Activated CD8-positive, alpha-beta memory T cell treated with anti-CD3 and anti-CD28 coated beads for 48 hours (primary cell): Measurements from ENCODE around the gene CPTP.

Experiments used
- DNase-seq, 3 experiments: peaks; one replicate each; pipeline ENCODE4 v3.0.0-alpha.2; 2020; ENCODE audit warnings: low read depth in 2 of 3, low spot score in 2 of 3

The CPTP gene

DNA sequence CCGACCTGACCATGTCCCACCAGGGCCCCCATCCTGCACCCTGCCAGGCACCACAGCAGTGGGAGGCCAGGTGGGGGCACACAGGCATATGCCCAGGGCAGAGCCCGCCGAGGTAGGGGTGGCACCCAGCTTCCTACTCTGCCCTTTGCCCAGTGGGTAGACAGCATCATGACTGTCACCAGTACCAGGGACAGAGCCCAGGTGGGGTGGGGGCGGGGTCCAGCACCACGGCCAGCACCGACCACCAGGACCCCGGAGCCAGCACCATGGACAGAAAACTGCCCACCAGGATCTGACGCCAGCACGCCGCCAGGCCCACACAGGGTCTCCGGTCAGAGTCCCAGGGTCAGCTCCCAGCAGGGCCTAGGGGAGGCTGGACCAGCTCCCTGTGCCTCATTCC is 10.2 kb downstream of the CPTP start:
- no peak for DNase-seq

DNA sequence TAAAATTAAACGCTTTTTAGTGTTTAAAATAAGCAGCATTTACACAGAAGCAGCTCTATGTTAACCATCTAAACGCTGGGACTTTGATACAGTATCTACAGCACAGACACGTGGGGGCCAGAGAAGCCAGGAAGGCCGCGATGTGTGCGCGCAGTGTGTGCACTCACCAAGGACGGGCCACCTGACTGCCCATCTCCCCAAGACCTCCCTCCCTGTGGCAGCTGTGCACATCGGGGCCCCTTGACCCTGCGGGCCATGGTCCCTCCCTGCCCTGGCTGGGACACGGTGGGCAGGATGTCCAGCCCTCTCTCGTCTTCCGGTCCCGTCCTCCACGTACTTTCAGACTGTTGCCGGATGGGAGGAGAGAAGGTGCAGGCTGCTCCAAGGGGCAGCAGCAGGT is 10.7 kb downstream of the CPTP start:
- DNase-seq, result no peak

- no peak for DNase-seq
Observed at GRCh38 chr1:1335792-1336248, 11.2 kb downstream of the CPTP start.

DNA sequence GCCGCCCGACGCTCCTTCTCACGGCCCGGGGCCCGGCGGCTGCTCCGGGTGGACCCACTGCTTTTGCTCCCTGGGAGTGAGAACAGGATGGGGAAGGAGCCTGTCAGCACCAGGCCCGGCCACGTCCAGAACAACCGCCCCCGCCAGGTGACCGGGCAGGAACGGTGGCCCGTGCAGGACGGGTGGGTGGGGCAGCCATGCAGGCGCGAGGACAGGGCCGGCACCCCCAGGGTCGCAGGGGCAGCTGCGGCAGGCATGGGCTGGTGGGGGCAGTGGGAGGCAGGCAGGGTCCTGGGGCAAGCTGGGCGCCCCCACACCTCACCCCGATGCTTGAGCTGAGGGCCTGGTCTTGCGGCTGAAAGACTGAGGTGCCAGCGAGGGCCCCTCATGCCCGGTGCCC is 11.8 kb downstream of the CPTP start:
- no peak for DNase-seq

DNA sequence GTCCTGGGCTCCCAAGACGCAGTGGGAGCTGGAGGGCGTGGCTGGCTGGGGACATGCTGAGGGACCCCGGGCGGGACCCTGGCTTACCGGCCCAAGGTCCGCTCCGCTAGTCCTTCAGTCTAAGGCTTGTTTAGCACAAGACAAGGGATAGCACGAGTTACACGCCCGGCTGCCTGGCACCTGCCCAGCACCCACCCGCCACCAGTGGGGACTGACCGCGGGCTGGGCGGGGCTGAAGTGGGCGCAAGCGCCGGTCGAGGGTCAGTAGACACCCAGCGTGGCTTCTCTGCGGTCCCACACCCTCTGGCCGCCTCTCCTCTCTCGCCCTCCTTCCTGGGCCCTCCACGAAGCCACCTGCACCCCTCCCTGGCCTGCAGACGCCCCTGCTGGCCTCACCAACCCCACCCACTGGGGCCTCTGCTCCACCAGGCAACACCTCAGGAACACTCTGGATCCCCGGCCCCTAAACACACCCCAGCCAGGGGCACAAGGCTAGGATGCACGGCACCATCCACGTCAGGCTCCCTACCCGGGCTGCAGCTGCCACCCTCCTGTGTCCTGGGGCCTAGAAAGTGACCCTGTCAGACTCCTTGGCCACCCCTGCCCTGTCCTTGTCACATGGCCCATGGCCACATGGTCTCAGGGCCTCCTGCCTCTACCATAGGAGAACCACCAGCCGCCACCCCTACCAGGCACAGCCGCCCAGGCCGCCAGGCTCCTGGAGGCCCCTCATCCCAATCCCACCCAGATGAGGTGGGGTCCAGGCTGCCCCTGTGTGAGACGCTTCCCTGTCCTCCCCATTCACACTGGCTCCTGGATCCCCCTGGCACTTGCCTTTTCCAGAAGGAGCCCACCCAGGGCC is 12.6 kb downstream of the CPTP start:
- no peak for DNase-seq

DNA sequence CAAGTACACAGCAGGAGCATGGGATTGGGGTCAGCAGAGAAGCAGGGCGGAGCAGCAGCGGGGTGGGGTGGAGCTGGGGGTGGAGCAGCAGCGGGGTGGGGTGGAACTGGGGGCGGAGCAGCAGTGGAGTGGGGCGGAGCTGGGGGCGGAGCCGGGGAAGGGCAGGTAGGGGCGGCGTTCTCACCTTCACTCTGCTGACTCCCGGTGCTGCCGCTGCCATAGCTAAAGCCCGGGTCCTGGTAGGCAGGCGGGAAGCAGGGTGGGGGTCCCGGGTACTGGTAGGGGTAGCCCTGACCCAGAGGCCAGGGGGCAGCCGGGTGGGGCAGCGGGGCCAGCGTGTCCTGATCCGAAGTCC is 13.2 kb downstream of the CPTP start:
- peak in 1 of 3 experiments; percentile 40 for DNase-seq

DNA sequence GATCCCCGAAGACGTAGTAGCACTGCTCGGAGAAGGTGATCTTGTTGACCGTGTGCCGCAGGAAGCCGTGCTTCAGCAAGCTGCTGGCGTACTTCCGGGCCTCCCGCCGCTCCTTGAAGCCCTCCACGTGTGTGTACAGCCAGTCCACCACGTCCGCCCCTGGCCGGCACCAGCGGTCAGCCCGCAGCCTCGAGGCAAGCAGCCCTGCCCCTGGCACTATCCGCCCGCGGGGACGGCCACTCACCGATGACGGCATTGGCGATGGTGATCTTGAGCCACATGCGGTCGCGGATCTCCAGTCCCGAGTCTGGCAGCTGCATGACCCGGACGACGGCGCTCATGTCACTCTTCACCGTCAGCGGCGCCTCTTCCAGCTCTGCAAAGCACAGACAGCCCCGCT is 13.7 kb downstream of the CPTP start:
- no peak for DNase-seq

DNA sequence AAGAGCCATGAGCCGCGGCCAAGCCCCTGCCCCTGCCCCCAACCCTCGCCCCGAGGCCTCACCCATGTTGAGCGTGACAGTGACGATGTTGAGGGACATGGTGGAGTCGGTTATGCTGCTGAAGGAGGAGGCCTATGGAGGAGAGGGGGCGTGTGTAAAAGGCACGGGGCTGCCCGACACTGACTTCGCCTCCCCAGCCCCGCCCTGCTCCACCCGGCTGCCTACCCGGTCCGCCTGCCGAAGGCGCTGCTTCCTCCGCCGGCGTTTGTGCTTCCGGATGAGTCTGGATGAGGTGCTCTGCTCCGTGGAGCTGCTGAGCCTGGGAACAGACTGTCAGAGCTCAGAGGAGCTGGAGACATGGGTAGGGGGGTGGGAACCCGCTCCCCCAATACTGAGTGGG is 15.6 kb downstream of the CPTP start:
- no peak for DNase-seq

DNA sequence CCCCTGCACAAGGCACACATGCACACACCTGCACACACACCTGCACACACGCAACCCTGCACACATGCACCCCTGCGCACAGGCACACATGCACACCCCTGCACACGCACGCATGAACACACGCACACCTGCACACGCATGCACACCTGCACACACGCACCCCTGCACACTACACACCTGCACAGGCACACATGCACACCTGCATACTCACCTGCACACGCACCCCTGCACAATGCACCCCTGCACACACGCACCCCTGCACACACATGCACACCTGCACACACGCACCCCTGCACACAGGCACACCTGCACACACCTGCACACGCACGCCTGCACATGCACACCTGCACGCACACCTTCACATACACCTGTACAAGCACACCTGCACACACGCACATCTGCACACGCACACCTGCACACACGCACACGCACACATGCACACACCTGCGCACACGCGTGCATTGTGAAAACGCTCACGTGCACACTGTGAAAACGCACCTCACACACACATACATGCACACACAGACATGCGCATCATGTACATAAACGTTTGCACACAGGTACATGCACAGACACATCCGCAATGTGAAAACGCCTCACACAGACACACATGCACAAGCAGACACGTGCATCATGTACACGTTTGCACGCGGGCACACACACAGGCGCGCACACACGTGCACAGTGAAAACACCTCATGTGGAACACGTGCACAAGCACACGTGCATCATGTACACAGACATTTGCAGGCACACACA is 16.4 kb downstream of the CPTP start:
- no peak for DNase-seq

GRCh38 chr1:1341549-1342021 is 17.0 kb downstream of the CPTP start:
- no peak for DNase-seq

GRCh38 chr1:1342061-1342562 is 17.5 kb downstream of the CPTP start:
- no peak for DNase-seq

GRCh38 chr1:1342584-1343115 is 18.0 kb downstream of the CPTP start:
- no peak for DNase-seq

DNA sequence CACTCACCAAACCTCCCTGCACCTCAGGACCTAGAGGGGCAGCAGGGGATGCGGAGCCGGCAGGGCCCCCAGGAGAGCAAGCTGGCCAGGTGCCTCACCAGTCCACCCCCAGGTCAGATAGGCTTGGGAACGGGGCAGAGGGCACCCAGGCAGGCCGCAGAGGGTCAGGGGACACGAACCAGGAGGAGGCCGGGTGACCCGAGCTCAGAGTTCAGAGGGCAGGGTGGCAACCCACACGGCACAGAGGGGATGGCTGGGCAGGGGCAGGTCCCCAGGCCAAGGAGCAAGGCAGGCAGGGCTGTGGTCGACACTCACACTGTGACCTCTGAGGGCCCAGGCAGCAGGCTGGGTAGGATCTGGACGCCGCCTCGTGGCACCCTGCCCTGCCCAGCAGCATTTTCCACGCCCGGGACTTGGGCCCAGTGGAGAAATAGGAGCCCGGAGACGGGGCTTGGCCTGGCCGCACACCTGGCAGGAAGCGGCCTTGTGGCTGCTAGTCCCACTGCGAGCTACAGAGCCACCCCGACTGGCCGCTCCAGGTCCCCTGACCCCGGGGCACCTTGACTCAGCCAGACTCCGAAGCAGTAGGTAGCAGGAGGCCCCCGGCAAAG is 19.3 kb downstream of the CPTP start:
- DNase-seq, result no peak

GRCh38 chr1:1344655-1345361 is 20.2 kb downstream of the CPTP start:
- DNase-seq, result no peak

- no peak for DNase-seq
Observed at GRCh38 chr1:1345384-1345783, 20.8 kb downstream of the CPTP start.

DNA sequence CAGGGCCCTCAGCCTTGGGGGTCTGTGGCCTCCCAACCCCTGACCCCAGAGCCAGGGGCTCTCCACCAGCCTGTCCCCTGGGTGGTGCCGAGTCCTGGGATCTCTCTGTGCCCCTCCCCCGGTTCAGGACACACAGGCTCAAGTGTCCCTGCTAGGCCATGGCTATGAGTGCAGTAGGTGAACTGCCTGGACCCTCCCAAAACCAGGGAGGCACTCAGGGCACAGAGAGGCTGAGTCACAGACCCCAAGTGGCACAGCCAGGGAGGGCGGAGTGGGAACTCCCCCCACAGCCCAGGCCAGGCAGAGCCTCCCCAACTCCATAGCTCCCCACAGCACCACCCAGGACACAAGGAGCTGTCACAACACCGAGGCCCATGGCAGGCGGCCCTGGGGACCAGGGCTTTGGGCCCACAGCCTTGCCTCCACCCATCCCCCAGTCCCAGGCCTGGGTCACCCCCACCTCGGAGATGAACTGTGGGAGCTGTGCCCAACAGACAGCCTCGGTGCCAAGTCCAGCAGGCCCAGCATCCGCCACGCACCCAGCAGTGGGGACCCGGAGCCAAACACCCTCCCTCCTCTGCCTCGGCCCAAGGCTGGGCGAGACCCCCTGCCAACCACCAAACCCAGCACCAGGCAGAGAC is 21.4 kb downstream of the CPTP start:
- no peak for DNase-seq

DNA sequence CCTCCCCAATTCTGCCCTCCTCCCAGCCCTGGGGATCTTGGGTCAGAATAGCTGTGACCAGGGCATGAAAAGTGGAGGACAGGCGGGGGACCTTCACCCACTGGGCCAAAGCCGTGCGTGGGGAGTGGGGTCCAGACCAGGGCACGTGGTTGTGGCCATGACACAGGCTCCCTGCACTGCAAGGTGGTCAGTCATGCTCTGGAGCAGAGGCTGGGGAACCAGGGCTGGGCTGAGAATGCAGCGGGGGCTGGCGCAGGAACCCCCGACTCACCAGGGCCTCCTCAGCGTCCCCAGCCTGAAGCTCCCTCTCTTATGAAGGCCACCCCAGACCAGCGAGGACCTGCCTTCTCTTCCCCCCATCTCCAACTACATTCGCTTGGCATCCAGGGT is 21.9 kb downstream of the CPTP start:
- DNase-seq, result no peak

- DNase-seq, result no peak
Observed at GRCh38 chr1:1347026-1347595, 22.5 kb downstream of the CPTP start.

DNA sequence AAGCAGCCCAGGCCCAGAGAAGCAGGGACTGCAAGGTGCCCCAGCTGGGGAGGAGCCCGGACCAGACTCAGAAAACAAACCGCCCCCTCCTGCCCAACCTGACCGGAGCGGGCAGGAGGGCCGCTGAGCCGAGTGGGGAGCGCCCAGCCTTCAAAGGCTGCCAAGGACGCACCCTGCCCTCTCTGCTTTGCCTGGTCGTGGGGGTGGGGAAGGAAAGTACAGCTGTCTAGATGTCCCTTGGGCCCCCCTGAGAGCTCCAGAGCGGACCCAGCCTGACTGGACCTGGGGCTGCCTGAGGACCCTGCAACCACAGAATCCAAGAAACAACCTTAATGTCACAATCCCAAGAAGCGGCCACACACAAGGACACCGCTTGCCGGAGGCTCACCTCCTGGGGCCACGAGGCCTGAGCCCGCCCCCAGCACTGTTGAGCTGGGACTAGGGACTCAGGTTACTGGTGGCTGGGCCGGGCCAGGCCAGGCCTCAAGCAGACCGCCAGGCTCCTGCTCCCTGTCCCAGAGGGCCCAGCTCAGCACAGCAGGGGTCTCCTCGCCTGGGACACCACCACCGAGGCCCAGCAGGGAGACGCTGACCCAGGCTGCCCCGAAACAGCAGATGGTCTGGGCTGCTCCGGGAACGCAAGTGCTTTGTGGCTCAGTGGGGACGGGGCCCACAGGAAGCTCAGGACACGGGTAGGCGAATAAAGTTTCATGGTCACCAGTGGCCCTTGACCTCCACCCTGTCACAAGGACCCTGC is 23.2 kb downstream of the CPTP start:
- no peak for DNase-seq
